ENCODE data around the gene VASP.

The VASP gene

DNA sequence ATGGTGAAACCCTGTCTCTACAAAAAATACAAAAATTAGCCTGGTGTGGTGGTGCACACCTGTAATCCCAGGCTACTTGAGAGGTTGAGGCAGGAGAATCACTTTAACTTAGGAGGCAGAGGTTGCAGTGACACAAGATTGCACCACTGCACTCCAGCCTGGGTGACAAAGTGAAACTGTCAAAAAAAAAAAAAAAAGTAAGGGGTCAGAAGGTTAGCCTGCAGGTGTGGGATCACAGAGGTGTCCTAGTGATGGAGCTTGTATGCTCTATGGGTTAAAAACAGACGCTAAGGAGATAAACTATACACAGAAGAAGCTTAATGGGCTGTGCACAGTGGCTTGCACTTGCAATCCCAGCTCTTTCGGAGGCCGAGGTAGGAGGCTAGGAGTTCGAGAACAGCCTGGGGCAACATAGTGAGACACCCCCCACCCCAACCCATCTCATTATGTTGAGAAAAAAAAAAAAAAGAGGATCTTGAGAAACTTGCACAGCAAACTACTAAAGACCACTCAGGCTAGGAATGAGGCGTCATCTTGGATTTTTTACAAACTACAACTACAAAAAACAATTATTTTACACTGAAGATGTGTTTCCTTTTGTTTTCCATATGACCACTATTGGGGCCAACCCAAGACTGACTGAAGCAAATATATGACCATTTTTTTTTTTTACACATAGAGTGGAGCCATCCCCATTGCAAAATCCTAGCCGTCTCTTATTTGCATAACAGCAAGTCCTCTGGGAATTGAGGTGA is 31.6 kb upstream of the VASP start:
- H3K4me1 ChIP-seq (ENCODE audit: control insufficient read depth, insufficient read depth, low read length), result peaks cover 15% of the 10 kb centered on the region
- H3K36me3 ChIP-seq (ENCODE audit: control insufficient read depth, insufficient read depth, low read length, severe bottlenecking), result no peaks in the 10 kb centered on the region
- no peak overlapping the region for H3K9ac ChIP-seq (ENCODE audit: low read length)
- H3K27me3 ChIP-seq (replicated peaks; ENCODE audit: control insufficient read depth, insufficient read depth, low read length), result no peaks in the 10 kb centered on the region
- H3K4me3 ChIP-seq (ENCODE audit: low read length), result no peak overlapping the region
- H3K9me3 ChIP-seq (ENCODE audit: control insufficient read depth, low read length), result no peaks in the 10 kb centered on the region
- DNase-seq (ENCODE audit: low read depth), result peak; percentile 87

GRCh38 chr19:45476304-45476703 is 31.0 kb upstream of the VASP start:
- H3K9ac ChIP-seq (ENCODE audit: low read length), result no peak overlapping the region
- H3K36me3 ChIP-seq (ENCODE audit: control insufficient read depth, insufficient read depth, low read length, severe bottlenecking), result no peaks in the 10 kb centered on the region
- H3K4me1 ChIP-seq (ENCODE audit: control insufficient read depth, insufficient read depth, low read length), result peaks cover 14% of the 10 kb centered on the region
- H3K4me3 ChIP-seq (ENCODE audit: low read length), result no peak overlapping the region
- H3K27me3 ChIP-seq (replicated peaks; ENCODE audit: control insufficient read depth, insufficient read depth, low read length), result no peaks in the 10 kb centered on the region
- no peaks in the 10 kb centered on the region for H3K9me3 ChIP-seq (ENCODE audit: control insufficient read depth, low read length)
- no peak for DNase-seq (ENCODE audit: low read depth)

DNA sequence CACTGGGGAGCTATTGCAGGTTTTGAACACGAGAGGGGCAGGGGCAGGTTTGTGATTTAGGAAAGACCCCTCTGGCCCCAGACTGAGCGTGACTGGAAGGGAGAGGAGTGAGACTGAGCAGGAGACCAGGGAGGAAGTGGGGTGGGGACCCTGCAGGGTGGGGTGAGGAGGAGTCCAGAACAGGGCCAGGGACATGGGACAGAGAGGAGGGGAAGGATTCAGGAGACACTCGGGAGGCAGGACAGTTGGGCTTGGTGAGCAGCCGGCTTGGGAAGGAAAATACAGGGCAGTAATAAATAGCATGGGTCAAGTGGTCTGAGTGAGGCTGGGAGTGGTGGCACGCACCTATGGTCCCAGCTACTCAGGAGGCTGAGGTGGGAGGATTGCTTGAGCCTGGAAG is 30.1 kb upstream of the VASP start:
- DNase-seq (ENCODE audit: low read depth), result peak; percentile 24
- no peak overlapping the region for H3K9ac ChIP-seq (ENCODE audit: low read length)
- H3K27me3 ChIP-seq (replicated peaks; ENCODE audit: control insufficient read depth, insufficient read depth, low read length), result no peaks in the 10 kb centered on the region

GRCh38 chr19:45477713-45478453 is 29.4 kb upstream of the VASP start:
- peaks cover 14% of the 10 kb centered on the region for H3K4me1 ChIP-seq (ENCODE audit: control insufficient read depth, insufficient read depth, low read length)
- H3K36me3 ChIP-seq (ENCODE audit: control insufficient read depth, insufficient read depth, low read length, severe bottlenecking), result no peaks in the 10 kb centered on the region
- no peak for DNase-seq (ENCODE audit: low read depth)
- H3K27me3 ChIP-seq (replicated peaks; ENCODE audit: control insufficient read depth, insufficient read depth, low read length), result no peaks in the 10 kb centered on the region
- no peaks in the 10 kb centered on the region for H3K9me3 ChIP-seq (ENCODE audit: control insufficient read depth, low read length)
- peak overlapping the region; percentile 87 for H3K9ac ChIP-seq (ENCODE audit: low read length)
- peak overlapping the region; percentile 78 for H3K4me3 ChIP-seq (ENCODE audit: low read length)

More for the DNA sequence above, 30.1 kb upstream of the VASP start:
- H3K4me3 ChIP-seq (ENCODE audit: low read length), result no peak overlapping the region
- H3K4me1 ChIP-seq (ENCODE audit: control insufficient read depth, insufficient read depth, low read length), result peaks cover 14% of the 10 kb centered on the region
- no peaks in the 10 kb centered on the region for H3K9me3 ChIP-seq (ENCODE audit: control insufficient read depth, low read length)
- no peaks in the 10 kb centered on the region for H3K36me3 ChIP-seq (ENCODE audit: control insufficient read depth, insufficient read depth, low read length, severe bottlenecking)

DNA sequence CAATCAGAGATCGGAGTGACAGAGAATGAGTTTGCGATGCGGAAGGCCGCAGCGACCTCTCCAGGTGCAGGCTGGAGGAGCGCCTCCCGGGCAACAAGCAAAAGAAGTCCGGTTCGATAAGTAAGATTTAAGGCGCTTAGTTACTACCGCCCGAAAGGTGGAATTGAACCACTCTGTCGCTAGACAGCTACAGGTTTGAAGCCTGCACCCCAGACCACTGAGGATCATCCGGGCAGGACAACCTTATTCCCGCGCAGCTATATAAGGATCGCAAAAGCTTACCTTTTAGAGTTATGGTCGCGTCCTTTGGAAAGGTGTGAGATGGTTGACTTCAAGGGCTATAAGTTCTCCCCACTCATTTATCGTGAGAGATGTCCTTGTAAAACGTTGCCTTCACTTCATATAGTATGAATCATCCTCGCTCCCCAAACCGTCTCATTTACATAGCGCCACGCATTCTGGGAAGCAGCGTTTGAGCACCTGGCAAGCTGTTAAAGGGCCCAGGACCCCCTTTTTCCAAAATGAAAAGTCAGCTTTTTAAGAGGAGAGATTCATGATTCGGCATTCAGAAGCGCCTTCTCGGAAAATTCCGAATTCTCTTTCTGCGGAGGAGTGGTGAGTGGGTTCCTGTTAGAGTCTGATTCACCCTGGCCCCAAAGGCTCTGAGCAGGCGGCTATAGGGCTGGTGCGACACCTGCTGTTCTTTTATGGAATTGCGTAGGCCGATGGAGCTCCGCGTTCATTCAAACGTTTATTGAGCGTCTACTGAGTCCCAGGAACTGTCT is 28.6 kb upstream of the VASP start:
- Histone ChIP-seq H3K36me3 (ENCODE audit: control insufficient read depth, insufficient read depth, low read length, severe bottlenecking) (no peaks in the 10 kb centered on the region), H3K9me3 (ENCODE audit: control insufficient read depth, low read length) (no peaks in the 10 kb centered on the region), H3K4me1 (ENCODE audit: control insufficient read depth, insufficient read depth, low read length) (peaks cover 14% of the 10 kb centered on the region), H3K4me3 (ENCODE audit: low read length) (peak overlapping the region; percentile 78), H3K27me3 (replicated peaks; ENCODE audit: control insufficient read depth, insufficient read depth, low read length) (no peaks in the 10 kb centered on the region), H3K9ac (ENCODE audit: low read length) (peak overlapping the region; percentile 87)
- DNase-seq (ENCODE audit: low read depth), result peak; percentile 97

DNA sequence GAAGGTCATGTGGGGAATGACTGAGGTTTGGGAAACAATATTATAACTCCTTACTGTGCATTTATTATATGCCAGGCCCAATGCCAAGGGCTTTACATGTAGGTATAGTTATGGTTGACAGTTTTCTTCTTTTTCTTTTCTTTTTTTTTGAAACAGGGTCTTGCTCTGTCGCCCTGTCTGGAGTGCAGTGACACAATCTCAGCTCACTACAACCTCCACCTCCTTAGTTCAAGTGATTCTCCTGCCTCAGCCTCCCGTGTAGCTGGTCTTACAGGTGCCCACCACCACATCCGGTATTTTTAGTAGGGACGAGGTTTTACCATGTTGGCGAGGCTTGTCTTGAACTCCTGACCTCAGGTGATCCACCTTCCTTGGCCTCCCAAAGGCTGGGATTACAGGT is 24.2 kb upstream of the VASP start:
- H3K36me3 ChIP-seq (ENCODE audit: control insufficient read depth, insufficient read depth, low read length, severe bottlenecking), result no peaks in the 10 kb centered on the region
- H3K9ac ChIP-seq (ENCODE audit: low read length), result no peak overlapping the region
- peaks cover 6% of the 10 kb centered on the region for H3K4me1 ChIP-seq (ENCODE audit: control insufficient read depth, insufficient read depth, low read length)
- H3K9me3 ChIP-seq (ENCODE audit: control insufficient read depth, low read length), result no peaks in the 10 kb centered on the region
- H3K4me3 ChIP-seq (ENCODE audit: low read length), result no peak overlapping the region
- DNase-seq (ENCODE audit: low read depth), result no peak
- H3K27me3 ChIP-seq (replicated peaks; ENCODE audit: control insufficient read depth, insufficient read depth, low read length), result no peaks in the 10 kb centered on the region

DNA sequence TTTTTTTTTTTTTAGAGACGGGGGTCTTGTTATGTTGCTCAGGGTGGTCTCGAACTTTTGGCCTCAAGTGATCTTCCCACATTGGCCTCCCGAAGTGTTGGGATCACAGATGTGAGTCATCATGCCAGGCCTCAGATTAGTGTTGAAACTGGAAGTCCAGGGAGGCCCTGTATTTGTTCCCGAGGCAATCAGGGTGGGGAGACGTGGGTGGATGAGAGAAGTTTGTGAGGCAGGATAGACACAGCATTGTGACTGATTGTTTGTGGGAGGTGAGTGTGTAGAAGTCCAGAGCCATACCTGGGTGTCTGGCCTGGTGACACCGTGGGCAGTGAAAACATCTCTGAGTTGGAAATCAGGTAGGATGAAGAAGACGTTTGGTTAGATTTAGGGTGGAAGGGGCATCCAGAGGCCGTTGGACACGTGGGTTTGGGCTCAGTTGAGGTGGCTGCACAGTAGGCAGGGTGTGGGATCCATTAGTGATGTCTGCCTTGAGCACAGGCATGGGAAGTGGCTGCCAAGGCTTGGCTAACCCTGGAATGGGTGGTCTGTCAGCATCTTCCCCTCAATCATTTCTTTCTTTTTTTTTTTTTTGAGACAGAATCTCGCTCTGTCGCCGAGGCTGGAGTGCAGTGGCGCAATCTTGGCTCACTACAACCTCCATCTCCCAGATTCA is 22.9 kb upstream of the VASP start:
- H3K9ac ChIP-seq (ENCODE audit: low read length), result no peak overlapping the region
- H3K36me3 ChIP-seq (ENCODE audit: control insufficient read depth, insufficient read depth, low read length, severe bottlenecking), result no peaks in the 10 kb centered on the region
- peaks cover 4% of the 10 kb centered on the region for H3K4me1 ChIP-seq (ENCODE audit: control insufficient read depth, insufficient read depth, low read length)
- no peaks in the 10 kb centered on the region for H3K9me3 ChIP-seq (ENCODE audit: control insufficient read depth, low read length)
- no peaks in the 10 kb centered on the region for H3K27me3 ChIP-seq (replicated peaks; ENCODE audit: control insufficient read depth, insufficient read depth, low read length)
- H3K4me3 ChIP-seq (ENCODE audit: low read length), result no peak overlapping the region
- no peak for DNase-seq (ENCODE audit: low read depth)

DNA sequence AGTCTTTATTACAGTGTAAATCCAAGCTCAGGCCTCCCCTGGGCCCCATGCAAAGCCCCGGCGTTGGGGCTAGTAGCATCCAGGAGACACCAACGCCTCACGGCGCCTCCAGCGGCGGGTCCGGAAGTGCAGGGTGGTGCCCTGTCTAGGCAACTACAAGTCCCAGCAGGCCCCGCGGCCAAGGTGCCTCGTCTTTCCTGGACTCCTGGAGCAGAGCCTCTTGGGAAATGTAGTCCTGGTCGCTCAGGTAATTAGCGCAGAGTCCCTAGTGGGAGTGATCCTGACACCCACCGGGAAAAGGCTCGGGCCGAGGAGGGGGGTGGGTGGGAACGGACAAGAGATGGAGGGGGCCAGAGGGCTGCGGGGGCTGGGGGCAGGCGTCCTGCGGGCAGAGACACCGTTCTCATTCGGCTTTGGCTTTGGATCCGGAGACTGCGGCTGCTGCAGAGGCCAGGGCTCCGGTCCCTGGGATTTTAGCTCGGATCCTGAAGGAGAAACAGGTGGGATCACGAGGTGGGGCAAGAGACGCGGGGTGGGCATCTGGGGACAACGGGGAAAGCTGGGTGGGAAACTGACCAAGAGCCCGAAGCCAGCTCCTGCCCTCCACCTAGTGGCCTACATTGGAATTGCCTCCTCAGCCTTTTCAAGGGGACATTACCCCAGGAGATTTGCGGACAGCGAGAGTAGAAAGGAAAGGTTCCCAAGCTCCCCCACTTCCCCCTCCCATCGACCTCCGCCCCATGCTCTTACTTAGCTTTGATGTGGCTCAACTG is 21.8 kb upstream of the VASP start:
- Histone ChIP-seq H3K4me3 (ENCODE audit: low read length) (peak overlapping the region; percentile 81), H3K36me3 (ENCODE audit: control insufficient read depth, insufficient read depth, low read length, severe bottlenecking) (no peaks in the 10 kb centered on the region), H3K27me3 (replicated peaks; ENCODE audit: control insufficient read depth, insufficient read depth, low read length) (no peaks in the 10 kb centered on the region), H3K9me3 (ENCODE audit: control insufficient read depth, low read length) (no peaks in the 10 kb centered on the region), H3K4me1 (ENCODE audit: control insufficient read depth, insufficient read depth, low read length) (peaks cover 4% of the 10 kb centered on the region), H3K9ac (ENCODE audit: low read length) (peak overlapping the region; percentile 68)
- DNase-seq (ENCODE audit: low read depth), result peak; percentile 99

DNA sequence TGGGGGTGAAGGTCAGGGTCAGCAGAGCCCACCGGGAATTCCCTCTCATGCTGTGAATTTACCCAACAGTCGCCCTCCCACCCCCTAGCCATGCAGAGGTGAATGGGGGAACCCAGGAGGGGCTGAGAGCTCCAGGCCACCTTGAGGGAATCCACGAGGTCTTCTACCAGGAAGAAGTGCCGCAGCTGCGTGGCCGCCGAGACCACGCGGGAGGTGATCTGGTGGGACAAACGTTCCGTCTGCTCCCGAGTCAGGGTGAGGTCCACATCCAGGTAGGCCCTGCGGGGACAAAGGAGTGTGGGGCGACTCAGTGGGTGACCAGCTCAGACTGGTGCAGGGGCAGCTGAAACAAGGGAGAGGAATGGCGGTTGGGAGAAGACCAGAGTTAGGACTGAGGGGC is 18.6 kb upstream of the VASP start:
- Histone ChIP-seq H3K9me3 (ENCODE audit: control insufficient read depth, low read length) (no peaks in the 10 kb centered on the region), H3K9ac (ENCODE audit: low read length) (no peak overlapping the region), H3K4me1 (ENCODE audit: control insufficient read depth, insufficient read depth, low read length) (peaks cover 4% of the 10 kb centered on the region), H3K36me3 (ENCODE audit: control insufficient read depth, insufficient read depth, low read length, severe bottlenecking) (no peaks in the 10 kb centered on the region), H3K4me3 (ENCODE audit: low read length) (no peak overlapping the region), H3K27me3 (replicated peaks; ENCODE audit: control insufficient read depth, insufficient read depth, low read length) (no peaks in the 10 kb centered on the region)
- DNase-seq (ENCODE audit: low read depth), result no peak

DNA sequence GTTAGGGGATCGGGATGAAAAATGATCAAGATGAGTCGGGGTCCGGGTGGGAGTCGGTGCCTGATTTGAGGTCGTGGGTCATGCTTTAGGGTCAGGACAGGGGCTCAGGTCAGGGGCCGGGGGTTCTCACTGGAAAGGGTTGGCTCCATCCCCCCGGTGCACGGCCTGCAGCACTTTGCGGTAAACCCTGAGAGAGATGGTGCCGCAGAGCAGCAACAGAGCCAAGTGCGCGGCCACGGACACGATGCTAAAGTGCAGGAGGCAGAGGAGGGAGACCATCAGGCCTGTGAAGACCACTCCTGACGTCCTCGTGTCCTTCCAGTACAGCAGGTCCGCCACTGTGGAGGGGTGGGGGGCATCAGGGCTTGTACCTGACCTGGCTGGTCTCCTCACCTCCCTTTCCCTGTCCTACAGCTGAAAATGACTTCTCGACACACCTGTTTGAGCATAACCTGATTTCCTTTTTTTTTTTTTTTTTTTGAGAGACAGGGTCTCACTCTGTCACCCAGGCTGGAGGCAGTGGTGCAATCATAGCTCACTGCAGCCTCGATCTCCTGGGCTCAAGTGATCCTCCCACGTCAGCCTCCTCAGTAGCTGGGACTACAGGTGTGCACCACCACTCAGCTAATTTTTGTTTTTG is 17.9 kb upstream of the VASP start:
- H3K4me3 ChIP-seq (ENCODE audit: low read length), result no peak overlapping the region
- H3K27me3 ChIP-seq (replicated peaks; ENCODE audit: control insufficient read depth, insufficient read depth, low read length), result no peaks in the 10 kb centered on the region
- no peaks in the 10 kb centered on the region for H3K36me3 ChIP-seq (ENCODE audit: control insufficient read depth, insufficient read depth, low read length, severe bottlenecking)
- no peaks in the 10 kb centered on the region for H3K9me3 ChIP-seq (ENCODE audit: control insufficient read depth, low read length)
- H3K4me1 ChIP-seq (ENCODE audit: control insufficient read depth, insufficient read depth, low read length), result peaks cover 2% of the 10 kb centered on the region
- DNase-seq (ENCODE audit: low read depth), result no peak
- no peak overlapping the region for H3K9ac ChIP-seq (ENCODE audit: low read length)

Data from adipocyte (in vitro differentiated cells).